DOHH2 (cell line): Measurements from ENCODE around the gene TLE3.

ENCODE experiments used
- H3F3A ChIP-seq: fragments of 200-600 bp; sonication (generic), shearing (Covaris generic); 2 replicates; pipeline ENCODE4 v1.6.0; 2016; ENCODE audit warnings: antibody characterized with exemption, mild to moderate bottlenecking; ENCODE audit not compliant: control insufficient read depth, insufficient read depth
- H3K27ac ChIP-seq: fragments of 200-600 bp; sonication (generic); 2 replicates; pipeline ENCODE4 v1.5.1; 2014; ENCODE audit warnings: low read depth, mild to moderate bottlenecking, low read length, moderate library complexity
- H3K27me3 ChIP-seq: fragments of 200-600 bp; sonication (generic); 2 replicates; pipeline ENCODE4 v1.6.1; 2014; ENCODE audit warnings: mild to moderate bottlenecking, low read length, mixed read lengths; ENCODE audit not compliant: control insufficient read depth
- H3K36me3 ChIP-seq: fragments of 200-600 bp; sonication (generic); 2 replicates; pipeline ENCODE4 v1.6.1; 2014; ENCODE audit warnings: mild to moderate bottlenecking, low read length, moderate library complexity, mixed read lengths; ENCODE audit not compliant: control insufficient read depth
- H3K4me1 ChIP-seq: fragments of 200-600 bp; sonication (generic); 2 replicates; pipeline ENCODE4 v1.6.1; 2014; ENCODE audit warnings: mild to moderate bottlenecking, low read length, mixed read lengths; ENCODE audit not compliant: control insufficient read depth
- H3K4me2 ChIP-seq: fragments of 200-600 bp; sonication (generic); 2 replicates; pipeline ENCODE4 v1.6.0; 2014; ENCODE audit warnings: mild to moderate bottlenecking, low read length, moderate library complexity
- H3K4me3 ChIP-seq: fragments of 200-600 bp; sonication (generic); 2 replicates; pipeline ENCODE4 v1.5.1; 2014; ENCODE audit warnings: mild to moderate bottlenecking, low read length, mixed read lengths
- H3K79me2 ChIP-seq: fragments of 200-600 bp; sonication (generic); 2 replicates; pipeline ENCODE4 v1.6.1; 2014; ENCODE audit warnings: mild to moderate bottlenecking, low read length, mixed read lengths; ENCODE audit not compliant: control insufficient read depth
- H3K9me2 ChIP-seq: fragments of 200-600 bp; sonication (generic); replicated peaks from 2 replicates; pipeline ENCODE4 v1.6.1; 2014; ENCODE audit warnings: mild to moderate bottlenecking, low read length, mixed read lengths; ENCODE audit not compliant: control insufficient read depth
- H3K9me3 ChIP-seq: fragments of 200-600 bp; sonication (generic); 2 replicates; pipeline ENCODE4 v1.6.1; 2014; ENCODE audit warnings: antibody characterized with exemption, low read length, mixed read lengths; ENCODE audit not compliant: control insufficient read depth, insufficient read depth
- H4K20me1 ChIP-seq: fragments of 200-600 bp; sonication (generic); 2 replicates; pipeline ENCODE4 v1.6.0; 2014; ENCODE audit warnings: low read depth, mild to moderate bottlenecking, antibody characterized with exemption, low read length, moderate library complexity; ENCODE audit not compliant: control insufficient read depth, insufficient read depth
- CTCF ChIP-seq: fragments of 200-600 bp; sonication (generic); IDR thresholded peaks from one replicate; pipeline ENCODE4 v1.5.1; 2014; ENCODE audit warnings: antibody characterized with exemption, mild to moderate bottlenecking, low read depth, low read length; ENCODE audit not compliant: poor library complexity, severe bottlenecking
- EZH2phosphoT487 ChIP-seq: fragments of 200-600 bp; sonication (generic); IDR thresholded peaks from 2 replicates; pipeline ENCODE4 v1.6.1; 2017; ENCODE audit warnings: borderline replicate concordance, mild to moderate bottlenecking, antibody characterized with exemption, low read length, moderate library complexity, mixed read lengths

Gene TLE3

GRCh38 chr15:70142072-70142321 lies 44.3 kb upstream of the TLE3 start:
- Histone ChIP-seq H3K27me3 (peaks cover 40% of the 10 kb centered on the region), H3F3A (no peaks in the 10 kb centered on the region), H3K4me1 (no peaks in the 10 kb centered on the region; the same call in 1 of the 2 replicates), H3K79me2 (no peaks in the 10 kb centered on the region), H4K20me1 (no peaks in the 10 kb centered on the region), H3K27ac (no peak overlapping the region), H3K9me3 (no peaks in the 10 kb centered on the region), H3K9me2 (no peaks in the 10 kb centered on the region), H3K4me2 (no peak overlapping the region), H3K4me3 (no peak overlapping the region), H3K36me3 (no peaks in the 10 kb centered on the region)
- TF ChIP-seq CTCF (no peak), EZH2phosphoT487 (no peak)

- Histone ChIP-seq H3K36me3 (no peaks in the 10 kb centered on the region), H3K9me3 (no peaks in the 10 kb centered on the region), H3F3A (no peaks in the 10 kb centered on the region), H3K79me2 (no peaks in the 10 kb centered on the region), H3K4me1 (no peaks in the 10 kb centered on the region; the same call in 1 of the 2 replicates), H3K27me3 (peaks cover 39% of the 10 kb centered on the region), H4K20me1 (no peaks in the 10 kb centered on the region), H3K4me2 (no peak overlapping the region), H3K27ac (no peak overlapping the region), H3K9me2 (no peaks in the 10 kb centered on the region), H3K4me3 (no peak overlapping the region)
- no peak for TF ChIP-seq EZH2phosphoT487
- TF ChIP-seq CTCF: no peak
Observed at GRCh38 chr15:70141376-70142071, 43.8 kb upstream of the TLE3 start.

- Histone ChIP-seq H3K27me3 (peaks cover 39% of the 10 kb centered on the region), H3K4me1 (no peaks in the 10 kb centered on the region; the same call in 1 of the 2 replicates), H3K9me3 (no peaks in the 10 kb centered on the region), H3K4me3 (no peak overlapping the region), H3K36me3 (no peaks in the 10 kb centered on the region), H4K20me1 (no peaks in the 10 kb centered on the region), H3K79me2 (no peaks in the 10 kb centered on the region), H3F3A (no peaks in the 10 kb centered on the region), H3K4me2 (no peak overlapping the region), H3K27ac (no peak overlapping the region), H3K9me2 (no peaks in the 10 kb centered on the region)
- TF ChIP-seq CTCF (no peak), EZH2phosphoT487 (no peak)
Observed at GRCh38 chr15:70140543-70141375, 43.0 kb upstream of the TLE3 start.
